NT2/D1 (cell line): ENCODE results near the gene APRT.

Experiments used
- YY1 ChIP-seq: IDR thresholded peaks from 2 replicates; pipeline ENCODE4 v1.6.1; 2011; ENCODE audit not compliant: insufficient read length, insufficient read depth
- ZNF274 ChIP-seq: IDR thresholded peaks from 2 replicates; pipeline ENCODE4 v1.6.1; 2011; ENCODE audit warnings: mild to moderate bottlenecking, low read depth, low read length

DNA sequence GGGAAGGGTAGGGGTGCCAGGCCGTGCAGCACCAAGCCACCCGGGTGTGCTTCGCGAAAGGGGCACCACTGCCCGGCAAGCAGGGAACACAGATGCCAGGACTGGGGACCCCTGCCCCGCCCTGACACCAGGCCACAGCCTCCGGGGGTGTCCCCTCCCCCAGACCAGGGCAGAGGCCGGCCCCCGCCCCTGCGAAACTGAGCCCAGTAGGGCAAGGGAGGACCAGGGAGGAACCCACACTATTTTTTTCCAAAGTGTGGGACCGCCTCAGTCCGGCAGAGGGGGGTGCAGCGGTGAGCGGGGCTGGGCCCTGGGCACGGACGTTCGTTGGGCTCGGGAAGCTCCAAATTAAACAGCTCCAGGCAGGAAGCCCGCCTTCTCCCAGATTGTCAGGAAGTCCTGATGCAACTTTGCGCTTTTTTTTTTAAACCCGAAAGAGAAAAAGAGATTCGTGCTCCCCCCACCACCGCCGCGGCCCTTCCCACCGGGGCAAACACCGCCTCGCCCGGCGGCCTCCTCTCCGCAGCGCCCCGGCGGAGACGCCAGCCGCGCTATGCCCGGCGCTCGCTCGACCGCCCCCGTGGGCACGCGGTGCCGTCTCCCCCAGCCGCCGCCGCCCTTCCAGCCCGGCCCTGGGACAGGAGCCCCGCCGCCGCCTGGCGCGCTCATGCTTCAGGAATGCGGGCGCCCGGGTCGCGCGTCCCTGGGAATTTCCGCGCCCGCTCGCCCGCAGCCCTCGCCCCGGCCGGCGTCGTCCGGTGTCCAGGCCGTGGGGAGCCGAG is 27.5 kb downstream of the APRT start:
- TF ChIP-seq YY1 (no peak), ZNF274 (no peak)
